HG02938 (cell line): Measurements from ENCODE around the gene P2RY11.

Source experiments
- ATAC-seq: cut with Tn5 transposase; IDR thresholded peaks from one replicate; pipeline ENCODE4 v1.9.1; 2021; ENCODE audit warnings: mild to moderate bottlenecking, moderate library complexity; ENCODE audit not compliant: unreplicated experiment

The P2RY11 gene

GRCh38 chr19:10111405-10111811, at the start of gene P2RY11:
Gene P2RY11, plus strand, starts transcription at chr19:10111693. Its CDS starts 29 bp downstream, at chr19:10111722.
- ATAC-seq: no peak

GRCh38 chr19:10061717-10062310, 49.7 kb upstream of the P2RY11 start:
- no peak for ATAC-seq

- no peak for ATAC-seq
Observed at GRCh38 chr19:10068205-10068604, 43.3 kb upstream of the P2RY11 start.

- no peak for ATAC-seq
Observed at GRCh38 chr19:10069046-10069445, 42.4 kb upstream of the P2RY11 start.

- no peak for ATAC-seq
Observed at GRCh38 chr19:10070730-10071446, 40.6 kb upstream of the P2RY11 start.

GRCh38 chr19:10074153-10074552, 37.3 kb upstream of the P2RY11 start:
- ATAC-seq: no peak

GRCh38 chr19:10076535-10076934, 35.0 kb upstream of the P2RY11 start:
- no peak for ATAC-seq

GRCh38 chr19:10078329-10078728, 33.2 kb upstream of the P2RY11 start:
- ATAC-seq: no peak

GRCh38 chr19:10079031-10079453, 32.5 kb upstream of the P2RY11 start:
- no peak for ATAC-seq

- ATAC-seq: no peak
Observed at GRCh38 chr19:10083911-10084310, 27.6 kb upstream of the P2RY11 start.

- ATAC-seq: no peak
Observed at GRCh38 chr19:10084803-10085202, 26.7 kb upstream of the P2RY11 start.

GRCh38 chr19:10085641-10086590, 25.6 kb upstream of the P2RY11 start, which contains the start of gene SHFL:
Gene SHFL, plus strand, starts transcription at chr19:10086317. Its CDS starts 111 bp downstream, at chr19:10086428.
- peak; percentile 85 for ATAC-seq

- no peak for ATAC-seq
Observed at GRCh38 chr19:10086591-10087192, 24.8 kb upstream of the P2RY11 start.

GRCh38 chr19:10087296-10088061, 24.0 kb upstream of the P2RY11 start:
- no peak for ATAC-seq

- no peak for ATAC-seq
Observed at GRCh38 chr19:10088949-10089554, 22.4 kb upstream of the P2RY11 start.

GRCh38 chr19:10089801-10090375, 21.6 kb upstream of the P2RY11 start:
- no peak for ATAC-seq

- no peak for ATAC-seq
Observed at GRCh38 chr19:10091370-10091687, 20.2 kb upstream of the P2RY11 start.

GRCh38 chr19:10091895-10092641, 19.4 kb upstream of the P2RY11 start:
- no peak for ATAC-seq
